ENCODE measurements around the gene PFDN5. TPM values are rescaled to one million over a fixed set of nuclear protein-coding genes. Genes with fewer than 3 reads are reported as not detected.

Gene PFDN5
- total RNA-seq, 4 donors from 2014 or later: 390 to 782 (median 568) TPM

DNA sequence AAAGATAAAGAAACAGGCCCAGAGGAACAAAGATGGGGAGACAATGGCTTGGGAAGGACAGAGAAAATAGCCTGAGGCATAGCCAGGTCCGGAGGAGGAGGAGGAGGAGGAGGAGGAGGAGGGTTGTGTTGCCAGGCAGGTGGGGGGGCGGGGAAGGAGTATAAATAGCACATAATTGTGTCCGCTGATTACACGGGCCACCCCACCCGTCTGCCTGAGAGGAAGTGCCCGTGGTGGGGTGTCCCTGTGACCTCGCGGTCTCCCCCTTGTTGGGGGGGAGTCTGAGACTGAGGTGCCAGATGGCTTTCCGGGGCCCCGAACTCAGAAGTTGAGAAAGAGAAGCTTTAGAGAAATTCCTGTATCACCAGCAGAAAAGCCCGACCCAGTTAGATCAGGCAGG is 42.7 kb downstream of the PFDN5 start:
- TF ChIP-seq, protein P1, sequence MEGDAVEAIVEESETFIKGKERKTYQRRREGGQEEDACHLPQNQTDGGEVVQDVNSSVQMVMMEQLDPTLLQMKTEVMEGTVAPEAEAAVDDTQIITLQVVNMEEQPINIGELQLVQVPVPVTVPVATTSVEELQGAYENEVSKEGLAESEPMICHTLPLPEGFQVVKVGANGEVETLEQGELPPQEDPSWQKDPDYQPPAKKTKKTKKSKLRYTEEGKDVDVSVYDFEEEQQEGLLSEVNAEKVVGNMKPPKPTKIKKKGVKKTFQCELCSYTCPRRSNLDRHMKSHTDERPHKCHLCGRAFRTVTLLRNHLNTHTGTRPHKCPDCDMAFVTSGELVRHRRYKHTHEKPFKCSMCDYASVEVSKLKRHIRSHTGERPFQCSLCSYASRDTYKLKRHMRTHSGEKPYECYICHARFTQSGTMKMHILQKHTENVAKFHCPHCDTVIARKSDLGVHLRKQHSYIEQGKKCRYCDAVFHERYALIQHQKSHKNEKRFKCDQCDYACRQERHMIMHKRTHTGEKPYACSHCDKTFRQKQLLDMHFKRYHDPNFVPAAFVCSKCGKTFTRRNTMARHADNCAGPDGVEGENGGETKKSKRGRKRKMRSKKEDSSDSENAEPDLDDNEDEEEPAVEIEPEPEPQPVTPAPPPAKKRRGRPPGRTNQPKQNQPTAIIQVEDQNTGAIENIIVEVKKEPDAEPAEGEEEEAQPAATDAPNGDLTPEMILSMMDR (IDR thresholded peaks at IDR 0.05): no peak
- TF ChIP-seq EP300 (IDR thresholded peaks at IDR 0.05): no peak
- TF ChIP-seq POLR2A (IDR thresholded peaks at IDR 0.05): no peak
- no peak for TF ChIP-seq POLR2AphosphoS5 (IDR thresholded peaks at IDR 0.05)
- Histone ChIP-seq H3K4me1 (no peaks in the 10 kb centered on the region), H3K4me3 (no peak overlapping the region), H3K27me3 (peaks cover 61% of the 10 kb centered on the region), H3K27ac (no peak overlapping the region), H3K36me3 (no peaks in the 10 kb centered on the region), H3K9me3 (no peaks in the 10 kb centered on the region)
- ATAC-seq: no peak
- 0 to 31% methylated on average over 1 to 10 of the region's 11 CpGs for WGBS, 2 donors (ENCODE audit: low coverage in 1 of 2)

DNA sequence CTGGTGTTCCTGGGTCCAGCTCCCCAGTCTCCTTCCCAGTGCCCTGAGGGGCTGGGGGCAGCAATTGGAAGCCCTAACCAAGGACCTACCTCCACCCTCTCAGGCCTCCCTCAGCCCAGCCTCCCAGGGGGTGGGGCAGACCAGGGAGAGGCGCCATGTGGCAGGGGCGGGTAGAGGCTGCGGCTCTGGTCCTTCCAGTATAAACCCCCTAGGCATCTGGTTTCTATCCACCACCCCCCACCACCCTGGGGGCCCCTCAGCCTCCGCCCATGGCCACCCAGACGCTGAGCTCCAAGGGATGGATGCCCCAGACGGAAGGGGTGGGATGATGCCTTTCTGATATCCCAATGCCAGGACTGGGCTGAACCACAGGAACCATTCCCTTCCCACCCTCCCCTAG is 43.6 kb downstream of the PFDN5 start:
- H3K36me3 ChIP-seq: no peaks in the 10 kb centered on the region
- H3K27me3 ChIP-seq: peaks cover 52% of the 10 kb centered on the region
- H3K4me3 ChIP-seq: no peak overlapping the region
- no CpG with 5 or more reads among the region's 6 CpGs for WGBS, 2 donors (ENCODE audit: low coverage in 1 of 2)
- no peaks in the 10 kb centered on the region for H3K9me3 ChIP-seq
- peak; percentile 19 for ATAC-seq
- peaks cover 0 to under 1% (median 0%) of the 10 kb centered on the region in 3 donors for H3K4me1 ChIP-seq
- no peak overlapping the region for H3K27ac ChIP-seq
- TF ChIP-seq POLR2A (IDR thresholded peaks at IDR 0.05): no peak
- TF ChIP-seq, protein P1 (IDR thresholded peaks at IDR 0.05): no peak
- no peak for TF ChIP-seq EP300 (IDR thresholded peaks at IDR 0.05)
- no peak for TF ChIP-seq POLR2AphosphoS5 (IDR thresholded peaks at IDR 0.05)

DNA sequence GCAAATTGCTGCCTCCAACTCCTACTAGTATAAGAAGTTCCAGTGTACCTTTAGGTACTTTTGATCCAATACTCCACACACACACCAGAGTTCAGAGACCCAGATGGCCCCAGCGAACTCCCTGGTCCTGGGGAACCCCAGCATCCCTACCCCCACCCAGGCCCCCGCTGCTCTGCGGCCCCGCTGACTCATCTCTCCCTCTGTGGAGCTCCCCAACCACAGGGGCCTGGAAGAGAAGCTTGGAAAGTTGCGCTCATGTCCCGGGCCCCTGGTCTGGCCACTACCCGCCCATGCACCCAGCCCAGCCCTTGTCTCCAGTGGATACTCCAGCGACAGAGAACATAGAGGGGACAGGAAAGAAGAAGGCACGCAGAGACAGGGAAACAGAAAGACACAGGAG is 45.1 kb downstream of the PFDN5 start:
- no peaks in the 10 kb centered on the region for H3K9me3 ChIP-seq
- no peak for ATAC-seq
- peaks cover 0 to 15% (median 5%) of the 10 kb centered on the region in 3 donors for H3K4me1 ChIP-seq
- no peak for TF ChIP-seq EP300 (IDR thresholded peaks at IDR 0.05)
- 86% methylated on average over 1 of the region's 9 CpGs; no CpG with 5 or more reads in 1 of the 2 donors for WGBS, 2 donors (ENCODE audit: low coverage in 1 of 2)
- H3K4me3 ChIP-seq: no peak overlapping the region
- peaks cover 37% of the 10 kb centered on the region for H3K27me3 ChIP-seq
- no peaks in the 10 kb centered on the region for H3K36me3 ChIP-seq
- H3K27ac ChIP-seq: no peak overlapping the region

DNA sequence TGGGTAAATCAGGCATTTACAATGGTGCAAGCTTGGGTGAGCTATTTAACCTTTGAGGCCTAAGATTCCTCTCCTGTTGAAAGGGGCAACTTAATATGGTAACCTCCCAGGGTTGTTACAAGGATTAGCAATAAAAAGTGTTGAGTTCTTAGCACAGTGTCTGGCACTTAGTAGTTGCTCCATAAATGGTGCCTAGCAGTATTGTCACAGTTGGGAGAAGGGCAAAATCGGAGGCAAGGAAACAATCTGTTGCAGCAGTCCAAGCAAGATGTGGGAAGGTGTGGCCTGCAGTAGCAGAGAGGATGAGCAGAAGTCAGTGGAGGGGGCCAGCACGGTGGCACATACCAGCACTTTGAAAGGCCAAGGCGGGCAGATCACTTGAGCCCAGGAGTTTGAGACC is 48.1 kb downstream of the PFDN5 start:
- WGBS, 2 donors (ENCODE audit: low coverage in 1 of 2): 50 to 67% methylated on average over 2 to 3 of the region's 3 CpGs
- Histone ChIP-seq H3K4me1 (peaks cover 0 to 24% (median 9%) of the 10 kb centered on the region in 3 donors), H3K27ac (no peak overlapping the region), H3K4me3 (no peak overlapping the region), H3K27me3 (peaks cover 7% of the 10 kb centered on the region), H3K9me3 (no peaks in the 10 kb centered on the region), H3K36me3 (no peaks in the 10 kb centered on the region)
- no peak for ATAC-seq
- TF ChIP-seq POLR2A (IDR thresholded peaks at IDR 0.05): no peak
- TF ChIP-seq, protein P1 (IDR thresholded peaks at IDR 0.05): no peak
- no peak for TF ChIP-seq POLR2AphosphoS5 (IDR thresholded peaks at IDR 0.05)
- TF ChIP-seq EP300 (IDR thresholded peaks at IDR 0.05): no peak

DNA sequence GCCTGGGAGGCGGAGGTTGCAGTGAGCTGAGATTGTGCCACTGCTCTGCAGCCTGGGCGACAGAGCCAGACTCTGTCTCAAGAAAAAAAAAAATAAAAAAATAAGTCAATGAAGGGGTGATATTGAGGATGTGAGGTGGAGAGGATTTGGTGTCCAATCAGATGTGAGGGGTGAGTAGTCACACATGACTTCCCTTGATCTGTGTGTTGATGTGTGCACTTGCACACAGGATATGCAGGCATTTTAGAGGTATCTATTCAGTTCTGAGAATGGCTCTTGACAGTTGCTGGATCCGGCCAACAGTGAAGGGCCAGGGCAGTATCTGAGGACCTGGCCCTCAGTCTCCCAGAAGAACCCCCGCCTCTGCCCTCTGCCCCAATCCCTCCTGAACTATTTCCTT is 48.6 kb downstream of the PFDN5 start:
- Histone ChIP-seq H3K27ac (peak overlapping the region in 3 of 4 donors; percentile 87 to 94 (median 92)), H3K27me3 (peaks cover 1% of the 10 kb centered on the region), H3K36me3 (no peaks in the 10 kb centered on the region), H3K4me3 (no peak overlapping the region), H3K9me3 (no peaks in the 10 kb centered on the region), H3K4me1 (peaks cover 0 to 24% (median 9%) of the 10 kb centered on the region in 3 donors)
- TF ChIP-seq POLR2A (IDR thresholded peaks at IDR 0.05): no peak
- no peak for TF ChIP-seq POLR2AphosphoS5 (IDR thresholded peaks at IDR 0.05)
- TF ChIP-seq EP300 (IDR thresholded peaks at IDR 0.05): no peak
- WGBS, 2 donors (ENCODE audit: low coverage in 1 of 2): 94% methylated on average over 4 of the region's 4 CpGs; no CpG with 5 or more reads in 1 of the 2 donors
- ATAC-seq: no peak

DNA sequence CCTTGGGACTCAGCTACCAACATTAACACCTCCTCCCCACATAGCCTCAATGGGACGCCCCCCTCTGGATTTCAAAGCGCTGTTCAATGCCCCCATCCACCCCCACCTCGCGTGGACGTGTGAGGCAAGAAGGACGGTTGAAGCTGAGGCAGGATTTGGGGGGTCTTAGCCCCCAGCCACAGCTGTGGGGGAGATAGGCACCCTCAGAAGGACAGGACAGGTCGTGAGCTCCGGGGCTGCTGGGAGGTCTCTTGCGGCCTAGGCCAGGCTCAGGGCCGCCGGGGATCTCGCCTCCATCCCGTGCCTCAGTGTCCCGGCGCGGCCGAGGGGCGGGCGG is 49.1 kb downstream of the PFDN5 start:
- Histone ChIP-seq H3K27me3 (no peaks in the 10 kb centered on the region), H3K9me3 (no peaks in the 10 kb centered on the region), H3K36me3 (no peaks in the 10 kb centered on the region), H3K4me1 (peaks cover 0 to 24% (median 9%) of the 10 kb centered on the region in 3 donors), H3K4me3 (peak overlapping the region; percentile 66 to 78), H3K27ac (peak overlapping the region in 3 of 4 donors; percentile 87 to 94 (median 92))
- no peak for ATAC-seq
- TF ChIP-seq, protein P1 (IDR thresholded peaks at IDR 0.05): no peak
- no CpG with 5 or more reads among the region's 19 CpGs for WGBS, 2 donors (ENCODE audit: low coverage in 1 of 2)
